HFF-Myc (cell line): ENCODE results near the gene ZC3H12A.

Source experiments
- DNase-seq: peaks from one replicate; pipeline ENCODE4 v3.0.0-alpha.2; 2011; ENCODE audit warnings: low read depth; ENCODE audit errors: extremely low read depth
- H3K4me3 ChIP-seq: replicated peaks from 2 replicates; pipeline ENCODE4 v1.5.1; 2011; ENCODE audit warnings: low read depth, mild to moderate bottlenecking, control low read depth, low read length
- TF ChIP-seq, protein P1 (sequence below): IDR thresholded peaks from 2 replicates; pipeline ENCODE4 v1.5.1; 2012; ENCODE audit warnings: mild to moderate bottlenecking, low read depth, low read length, control low read depth; ENCODE audit errors: missing control alignments

The ZC3H12A gene

DNA sequence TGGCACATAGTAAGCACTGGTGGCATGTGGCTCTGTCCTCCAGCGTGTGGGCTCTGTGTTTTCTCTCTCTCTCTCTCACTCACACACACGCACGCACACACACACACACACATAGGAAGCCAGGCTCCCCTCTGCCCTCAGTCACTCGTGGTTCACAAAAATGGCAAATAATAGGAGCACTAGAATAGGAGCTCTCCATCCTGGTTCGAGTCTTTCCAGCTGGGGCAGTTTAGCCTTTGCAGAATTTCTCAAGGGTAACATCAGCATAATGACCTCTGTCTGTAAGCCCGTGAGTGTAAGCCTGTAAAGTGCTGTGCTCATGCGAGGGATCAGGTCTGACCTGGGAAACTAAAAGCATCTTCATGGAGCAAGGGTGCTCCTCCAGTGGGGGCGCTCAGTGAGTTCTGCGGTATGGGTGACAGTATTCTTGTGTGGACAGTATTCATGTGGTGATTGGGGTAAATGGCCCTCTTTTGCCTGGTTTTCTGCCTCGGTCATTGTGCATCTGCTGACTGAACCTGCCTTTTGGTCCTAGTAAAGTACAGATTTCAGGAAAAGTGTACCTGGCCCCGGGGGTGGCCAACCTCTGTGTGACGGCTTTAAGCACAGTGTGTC is 842 bp upstream of the ZC3H12A start:
- DNase-seq, result no peak
- peak overlapping the region; percentile 80 for H3K4me3 ChIP-seq
- TF ChIP-seq, protein P1, sequence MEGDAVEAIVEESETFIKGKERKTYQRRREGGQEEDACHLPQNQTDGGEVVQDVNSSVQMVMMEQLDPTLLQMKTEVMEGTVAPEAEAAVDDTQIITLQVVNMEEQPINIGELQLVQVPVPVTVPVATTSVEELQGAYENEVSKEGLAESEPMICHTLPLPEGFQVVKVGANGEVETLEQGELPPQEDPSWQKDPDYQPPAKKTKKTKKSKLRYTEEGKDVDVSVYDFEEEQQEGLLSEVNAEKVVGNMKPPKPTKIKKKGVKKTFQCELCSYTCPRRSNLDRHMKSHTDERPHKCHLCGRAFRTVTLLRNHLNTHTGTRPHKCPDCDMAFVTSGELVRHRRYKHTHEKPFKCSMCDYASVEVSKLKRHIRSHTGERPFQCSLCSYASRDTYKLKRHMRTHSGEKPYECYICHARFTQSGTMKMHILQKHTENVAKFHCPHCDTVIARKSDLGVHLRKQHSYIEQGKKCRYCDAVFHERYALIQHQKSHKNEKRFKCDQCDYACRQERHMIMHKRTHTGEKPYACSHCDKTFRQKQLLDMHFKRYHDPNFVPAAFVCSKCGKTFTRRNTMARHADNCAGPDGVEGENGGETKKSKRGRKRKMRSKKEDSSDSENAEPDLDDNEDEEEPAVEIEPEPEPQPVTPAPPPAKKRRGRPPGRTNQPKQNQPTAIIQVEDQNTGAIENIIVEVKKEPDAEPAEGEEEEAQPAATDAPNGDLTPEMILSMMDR, result no peak

DNA sequence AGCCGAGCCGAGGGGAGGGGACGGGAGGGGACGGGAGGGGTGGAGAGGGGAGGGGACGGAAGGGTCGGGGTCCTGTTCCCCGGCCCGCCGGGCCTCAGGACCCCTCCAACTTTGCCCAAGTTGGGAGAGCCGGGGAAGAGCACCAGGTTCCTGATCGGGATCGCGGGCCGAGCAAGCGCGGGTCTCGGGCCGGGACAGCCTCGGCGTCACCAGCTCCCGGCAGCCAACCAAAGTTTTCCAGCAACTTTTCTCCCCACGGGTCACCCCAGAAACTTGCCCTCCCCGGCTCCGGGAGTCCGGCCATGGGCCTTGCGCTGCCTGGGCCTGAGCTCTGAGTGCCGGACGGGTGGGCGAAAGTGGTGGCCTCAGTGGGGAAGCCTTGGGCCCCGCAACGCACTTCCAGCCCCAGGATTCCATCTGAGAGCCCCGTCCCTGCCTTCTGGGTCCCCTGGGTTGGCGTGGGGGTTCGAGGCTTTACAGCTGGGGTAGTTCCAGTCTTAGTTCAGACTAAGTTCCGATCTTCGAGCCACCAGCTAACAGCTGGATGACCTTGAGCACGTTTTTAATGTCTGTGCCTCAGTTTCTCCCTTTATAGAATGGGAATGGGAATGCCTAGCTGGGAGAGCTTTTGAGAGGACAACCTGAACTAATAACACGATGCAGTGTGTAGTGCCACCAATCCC is 458 bp downstream of the ZC3H12A start:
- DNase-seq, result no peak
- TF ChIP-seq, protein P1, result no peak
- H3K4me3 ChIP-seq, result peak overlapping the region; percentile 80

DNA sequence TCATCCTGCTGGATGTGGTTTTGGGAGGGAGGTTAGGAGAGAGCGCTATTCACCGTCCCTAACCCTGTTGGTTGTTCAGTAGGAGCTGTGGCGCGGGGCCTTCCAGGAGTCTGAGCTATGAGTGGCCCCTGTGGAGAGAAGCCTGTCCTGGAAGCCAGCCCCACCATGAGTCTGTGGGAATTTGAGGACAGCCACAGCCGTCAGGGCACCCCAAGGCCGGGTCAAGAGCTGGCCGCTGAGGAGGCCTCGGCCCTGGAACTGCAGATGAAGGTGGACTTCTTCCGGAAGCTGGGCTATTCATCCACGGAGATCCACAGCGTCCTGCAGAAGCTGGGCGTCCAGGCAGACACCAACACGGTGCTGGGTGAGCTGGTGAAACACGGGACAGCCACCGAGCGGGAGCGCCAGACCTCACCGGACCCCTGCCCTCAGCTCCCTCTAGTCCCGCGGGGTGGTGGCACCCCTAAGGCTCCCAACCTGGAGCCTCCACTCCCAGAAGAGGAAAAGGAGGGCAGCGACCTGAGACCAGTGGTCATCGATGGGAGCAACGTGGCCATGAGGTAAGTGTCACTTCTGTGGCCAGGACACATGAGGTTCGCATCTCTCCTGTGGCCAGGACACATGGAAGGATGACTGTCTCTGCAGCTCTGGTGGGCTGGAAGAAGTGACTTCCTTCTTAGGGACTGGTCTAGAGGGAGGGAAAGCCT is 1.2 kb downstream of the ZC3H12A start:
- peak overlapping the region; percentile 80 for H3K4me3 ChIP-seq
- DNase-seq, result no peak
- TF ChIP-seq, protein P1, result no peak

DNA sequence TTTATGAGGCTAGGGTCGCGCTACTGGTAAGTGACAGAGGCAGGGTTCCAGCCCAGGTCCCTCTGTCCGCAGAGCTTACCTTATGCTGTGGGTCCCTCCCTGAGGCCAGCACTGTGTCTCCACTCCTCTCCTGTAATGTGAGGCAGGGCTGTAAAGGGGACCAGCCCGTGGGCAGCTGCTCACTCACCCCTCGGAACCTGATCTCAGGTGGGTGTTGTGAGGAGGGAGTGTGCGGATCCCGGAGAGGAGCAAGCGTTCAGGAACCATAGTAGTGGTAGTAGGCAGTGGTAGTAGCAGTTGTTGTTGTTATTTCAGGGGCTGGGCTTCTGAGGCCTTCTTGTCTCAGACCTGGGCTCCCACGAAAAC is 1.7 kb downstream of the ZC3H12A start:
- H3K4me3 ChIP-seq, result peak overlapping the region; percentile 80
- TF ChIP-seq, protein P1, result no peak
- no peak for DNase-seq

DNA sequence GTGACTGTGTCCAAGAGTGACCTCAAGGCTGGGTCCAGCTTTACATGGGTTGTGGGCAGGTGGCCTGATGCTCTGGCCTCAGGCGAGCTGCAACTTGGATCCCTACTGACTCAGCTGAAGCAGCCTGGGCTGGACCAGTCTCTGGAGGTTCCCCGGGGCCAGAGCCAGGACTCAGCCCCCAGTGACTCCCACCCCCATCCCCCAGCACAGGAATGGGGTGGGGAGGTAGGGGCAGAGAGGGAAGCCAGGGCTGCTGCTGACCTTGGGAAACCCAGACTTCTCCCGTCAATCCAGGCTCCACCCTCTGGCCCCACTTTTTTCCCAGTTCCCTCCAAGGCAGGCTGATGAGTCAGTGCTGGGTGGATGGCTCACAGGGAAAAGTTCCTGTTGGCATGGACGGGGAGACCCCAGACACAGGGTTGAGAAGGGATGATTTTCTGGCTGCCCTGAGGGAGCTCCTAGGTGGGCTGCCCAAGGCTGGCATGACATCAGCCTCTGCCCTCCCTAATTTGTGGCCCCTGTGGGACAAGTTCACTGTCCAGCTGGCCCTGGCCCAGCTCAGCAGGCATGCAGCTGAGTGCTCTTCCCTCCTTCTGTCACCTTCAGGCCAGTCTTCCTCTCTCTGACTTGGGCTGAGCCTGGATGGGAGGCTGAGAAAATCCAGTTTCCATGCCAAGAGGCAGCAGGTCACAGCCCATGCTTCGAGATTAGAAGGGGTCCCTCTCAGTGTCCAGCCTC is 2.2 kb downstream of the ZC3H12A start:
- peak overlapping the region; percentile 80 for H3K4me3 ChIP-seq
- no peak for DNase-seq
- TF ChIP-seq, protein P1, result no peak

DNA sequence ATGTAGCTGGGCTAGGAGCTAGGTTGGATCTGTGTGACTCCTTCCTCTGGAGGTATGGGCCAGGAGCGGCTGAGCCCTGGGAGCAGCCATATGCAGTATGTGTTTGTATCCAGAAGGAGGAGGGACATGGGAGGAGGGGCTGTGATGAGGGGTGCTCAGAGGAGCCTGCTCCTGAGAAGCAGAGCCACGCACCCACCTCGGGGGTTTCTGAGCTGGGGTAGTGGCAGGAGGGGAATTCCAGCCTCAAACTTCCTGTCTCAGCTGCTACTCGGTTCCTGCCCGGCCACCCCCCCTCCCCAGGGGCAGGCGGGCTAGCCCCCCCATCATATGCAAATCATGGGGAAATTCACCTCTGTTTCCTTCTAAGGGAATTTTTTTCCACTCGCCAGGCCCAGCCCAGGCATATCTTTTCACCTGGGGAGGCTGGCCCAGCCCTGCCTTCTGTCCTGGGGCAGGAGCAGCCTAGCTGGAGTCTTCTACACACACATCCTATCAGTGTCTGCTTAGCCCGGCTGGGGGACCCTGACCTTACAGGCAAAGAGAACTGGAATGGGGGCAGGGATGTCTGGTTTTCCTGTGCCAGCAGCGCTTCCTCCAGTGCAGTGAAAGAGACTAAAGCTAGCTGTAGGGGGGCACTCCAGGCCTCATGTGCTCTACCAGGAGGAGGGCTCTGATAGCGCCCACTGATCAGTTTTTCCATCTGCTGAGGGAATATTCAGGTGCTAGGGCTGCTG is 3.0 kb downstream of the ZC3H12A start:
- TF ChIP-seq, protein P1, result no peak
- no peak for DNase-seq
- H3K4me3 ChIP-seq, result peak overlapping the region; percentile 80
